DND-41 (cell line): ENCODE data around the gene PGBD1.

Experiments used
- EZH2 ChIP-seq: IDR thresholded peaks from 3 replicates; pipeline ENCODE4 v1.6.1; 2012; ENCODE audit warnings: borderline replicate concordance, low read depth, mild to moderate bottlenecking, moderate library complexity, low read length, inconsistent platforms; ENCODE audit not compliant: severe bottlenecking
- TF ChIP-seq, protein P1 (sequence below): IDR thresholded peaks from 2 replicates; pipeline ENCODE4 v1.5.1; 2012; ENCODE audit warnings: borderline replicate concordance, low read length, moderate library complexity, mild to moderate bottlenecking; ENCODE audit not compliant: poor library complexity, severe bottlenecking; ENCODE audit errors: extremely low read depth

DNA sequence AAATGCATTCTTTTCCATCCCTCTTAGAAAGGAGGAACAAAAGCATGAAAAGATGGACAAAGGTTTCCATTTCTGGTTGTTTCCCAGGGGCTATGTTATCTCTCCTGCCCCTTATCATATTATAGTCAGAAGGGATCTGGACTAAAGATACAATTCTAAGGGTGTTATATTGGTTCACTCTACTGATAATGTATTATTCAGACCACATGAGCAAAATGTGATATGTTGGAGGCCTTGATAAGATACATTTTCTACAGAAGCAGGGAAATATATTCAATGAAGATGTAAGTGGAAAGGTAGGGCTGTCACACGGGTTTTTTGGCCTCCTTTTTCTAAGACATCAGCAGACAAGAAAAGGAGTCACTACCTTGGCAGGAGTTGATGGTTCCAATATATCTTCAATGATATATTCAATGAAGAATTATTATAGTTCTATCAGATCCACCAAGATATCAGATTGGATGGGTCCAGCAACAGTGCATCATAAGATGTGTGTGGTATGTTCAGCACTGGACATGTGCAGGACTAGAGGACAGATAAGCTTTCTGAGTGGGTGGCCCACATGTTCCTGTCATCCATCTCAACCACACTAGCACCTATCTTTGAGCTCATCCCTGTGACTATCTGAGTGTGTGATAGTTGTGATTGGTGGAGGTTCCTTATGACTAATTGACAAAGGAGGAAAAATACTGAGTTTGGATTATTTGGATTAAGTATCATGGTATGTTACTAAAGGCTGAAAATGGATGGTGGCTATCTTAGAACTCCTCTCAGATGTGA, 62.7 kb downstream of the PGBD1 start:
- TF ChIP-seq, protein P1, sequence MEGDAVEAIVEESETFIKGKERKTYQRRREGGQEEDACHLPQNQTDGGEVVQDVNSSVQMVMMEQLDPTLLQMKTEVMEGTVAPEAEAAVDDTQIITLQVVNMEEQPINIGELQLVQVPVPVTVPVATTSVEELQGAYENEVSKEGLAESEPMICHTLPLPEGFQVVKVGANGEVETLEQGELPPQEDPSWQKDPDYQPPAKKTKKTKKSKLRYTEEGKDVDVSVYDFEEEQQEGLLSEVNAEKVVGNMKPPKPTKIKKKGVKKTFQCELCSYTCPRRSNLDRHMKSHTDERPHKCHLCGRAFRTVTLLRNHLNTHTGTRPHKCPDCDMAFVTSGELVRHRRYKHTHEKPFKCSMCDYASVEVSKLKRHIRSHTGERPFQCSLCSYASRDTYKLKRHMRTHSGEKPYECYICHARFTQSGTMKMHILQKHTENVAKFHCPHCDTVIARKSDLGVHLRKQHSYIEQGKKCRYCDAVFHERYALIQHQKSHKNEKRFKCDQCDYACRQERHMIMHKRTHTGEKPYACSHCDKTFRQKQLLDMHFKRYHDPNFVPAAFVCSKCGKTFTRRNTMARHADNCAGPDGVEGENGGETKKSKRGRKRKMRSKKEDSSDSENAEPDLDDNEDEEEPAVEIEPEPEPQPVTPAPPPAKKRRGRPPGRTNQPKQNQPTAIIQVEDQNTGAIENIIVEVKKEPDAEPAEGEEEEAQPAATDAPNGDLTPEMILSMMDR: no peak
- no peak for TF ChIP-seq EZH2
